ENCODE data around the gene COLEC11. TPM values are rescaled to one million over a fixed set of nuclear protein-coding genes. Genes with fewer than 3 reads are reported as not detected.

Gene COLEC11
- polyA plus RNA-seq, 2 of the 4 experiments (the other 2 are of a cell fraction): 0.30 to 0.97 TPM

- no peak for TF ChIP-seq TP53 (CRISPR knock-in tag; IDR thresholded peaks at IDR 0.05)
- no peak for TF ChIP-seq BCL3 (IDR thresholded peaks at IDR 0.05)
- no peak for TF ChIP-seq KDM5A (IDR thresholded peaks at IDR 0.05)
- TF ChIP-seq HOXB13 (CRISPR knock-in tag; IDR thresholded peaks at IDR 0.05; ENCODE audit: low read depth): no peak
Measured at GRCh38 chr2:3631161-3631850, 36.4 kb downstream of the COLEC11 start (continued).

- FAIRE-seq (no peak), ATAC-seq (no peak), DNase-seq (ENCODE audit: low read depth in 1 of 2, low spot score in 1 of 2) (no peak)
- TF ChIP-seq BCL3 (IDR thresholded peaks at IDR 0.05): no peak
- TF ChIP-seq CHD2 (IDR thresholded peaks at IDR 0.05; ENCODE audit: low read length, partially characterized antibody): no peak
- TF ChIP-seq USF2 (IDR thresholded peaks at IDR 0.05): no peak
- TF ChIP-seq RARB (CRISPR knock-in tag; IDR thresholded peaks at IDR 0.05): no peak
- POLR2A ChIA-PET: no interaction called here
- no peaks in the 10 kb centered on the region for H3K4me1 ChIP-seq
- no peaks in the 10 kb centered on the region for H3K9me3 ChIP-seq
- 73% methylated on average over 25 of the region's 26 CpGs for WGBS (ENCODE audit: missing lambda C conversion rate)
- no peak overlapping the region for H3K4me3 ChIP-seq
- CTCF ChIA-PET: interaction anchor here (2.0 kb wide), 1 partner anchor 11 kb away, joined by 7 read pairs; no protein-coding TSS in a partner anchor
- H3K27ac ChIP-seq: no peak overlapping the region
- no peak overlapping the region for H3K4me2 ChIP-seq
Measured at GRCh38 chr2:3631851-3632659, 37.1 kb downstream of the COLEC11 start.

GRCh38 chr2:3633089-3633981 lies 38.4 kb downstream of the COLEC11 start:
- H3K27ac ChIP-seq: no peak overlapping the region
- DNase-seq (ENCODE audit: low read depth in 1 of 2, low spot score in 1 of 2) (no peak), FAIRE-seq (no peak), ATAC-seq (no peak)
- TF ChIP-seq CHD4 (IDR thresholded peaks at IDR 0.05; ENCODE audit: borderline replicate concordance): no peak
- TF ChIP-seq HES2 (IDR thresholded peaks at IDR 0.05): no peak
- TF ChIP-seq RAD21 (conservative IDR thresholded peaks at IDR 0.05 in 1 of 2, IDR thresholded peaks at IDR 0.05 in 1 of 2): no peak
- TF ChIP-seq MAZ (IDR thresholded peaks at IDR 0.05; ENCODE audit: borderline replicate concordance, low read depth, low read length): no peak
- TF ChIP-seq HOXA7 (CRISPR knock-in tag; IDR thresholded peaks at IDR 0.05): no peak
- no peak for TF ChIP-seq CTCF (IDR thresholded peaks at IDR 0.05)
- TF ChIP-seq JUN (IDR thresholded peaks at IDR 0.05): no peak
- no peak for TF ChIP-seq USF2 (IDR thresholded peaks at IDR 0.05)
- TF ChIP-seq CEBPB (IDR thresholded peaks at IDR 0.05): no peak
- H3K9me3 ChIP-seq: no peaks in the 10 kb centered on the region
- H3K4me2 ChIP-seq: no peak overlapping the region
- CTCF ChIA-PET: interaction anchor here (0.5 to 2.2 kb wide), 4 partner anchors 10 to 1872 kb away, joined by 4 to 9 read pairs (median 6); no protein-coding TSS in a partner anchor
- 72% methylated on average over 33 of the region's 33 CpGs for WGBS (ENCODE audit: missing lambda C conversion rate)
- no peak overlapping the region for H3K4me3 ChIP-seq
- H3K4me1 ChIP-seq: no peaks in the 10 kb centered on the region
- POLR2A ChIA-PET: no interaction called here
